Measurements from ENCODE around the gene SH2D4B.

Gene SH2D4B

GRCh38 chr10:80535671-80536360 lies 1.9 kb upstream of the SH2D4B start:
- no peaks in the 10 kb centered on the region for H3K27me3 ChIP-seq (ENCODE audit: insufficient read depth, insufficient read length)
- H3K36me3 ChIP-seq (ENCODE audit: insufficient read depth, insufficient read length, low read length): no peaks in the 10 kb centered on the region
- no peak overlapping the region for H3K4me3 ChIP-seq (ENCODE audit: insufficient read length, low read depth)
- no peak for DNase-seq (ENCODE audit: low read depth, low spot score)
- H3K9me3 ChIP-seq (ENCODE audit: insufficient read depth, low read length): no peaks in the 10 kb centered on the region
- no peak for TF ChIP-seq SUZ12 (IDR thresholded peaks at IDR 0.05; ENCODE audit: extremely low read depth, insufficient read depth, insufficient read length)
- TF ChIP-seq ZNF274 (IDR thresholded peaks at IDR 0.05; ENCODE audit: low read depth, low read length): no peak
- no peak for TF ChIP-seq YY1 (IDR thresholded peaks at IDR 0.05; ENCODE audit: insufficient read depth, insufficient read length)
- no peak overlapping the region for H3K9ac ChIP-seq (ENCODE audit: insufficient read length, low read depth)
- H3K4me1 ChIP-seq (ENCODE audit: insufficient read depth, insufficient read length): no peaks in the 10 kb centered on the region

GRCh38 chr10:80536361-80536835 lies 1.3 kb upstream of the SH2D4B start:
- Histone ChIP-seq H3K9me3 (ENCODE audit: insufficient read depth, low read length) (no peaks in the 10 kb centered on the region), H3K27me3 (ENCODE audit: insufficient read depth, insufficient read length) (no peaks in the 10 kb centered on the region), H3K9ac (ENCODE audit: insufficient read length, low read depth) (no peak overlapping the region), H3K4me3 (ENCODE audit: insufficient read length, low read depth) (no peak overlapping the region), H3K36me3 (ENCODE audit: insufficient read depth, insufficient read length, low read length) (no peaks in the 10 kb centered on the region), H3K4me1 (ENCODE audit: insufficient read depth, insufficient read length) (no peaks in the 10 kb centered on the region)
- no peak for DNase-seq (ENCODE audit: low read depth, low spot score)
- TF ChIP-seq SUZ12 (IDR thresholded peaks at IDR 0.05; ENCODE audit: extremely low read depth, insufficient read depth, insufficient read length) (no peak), ZNF274 (IDR thresholded peaks at IDR 0.05; ENCODE audit: low read depth, low read length) (no peak), YY1 (IDR thresholded peaks at IDR 0.05; ENCODE audit: insufficient read depth, insufficient read length) (no peak)

DNA sequence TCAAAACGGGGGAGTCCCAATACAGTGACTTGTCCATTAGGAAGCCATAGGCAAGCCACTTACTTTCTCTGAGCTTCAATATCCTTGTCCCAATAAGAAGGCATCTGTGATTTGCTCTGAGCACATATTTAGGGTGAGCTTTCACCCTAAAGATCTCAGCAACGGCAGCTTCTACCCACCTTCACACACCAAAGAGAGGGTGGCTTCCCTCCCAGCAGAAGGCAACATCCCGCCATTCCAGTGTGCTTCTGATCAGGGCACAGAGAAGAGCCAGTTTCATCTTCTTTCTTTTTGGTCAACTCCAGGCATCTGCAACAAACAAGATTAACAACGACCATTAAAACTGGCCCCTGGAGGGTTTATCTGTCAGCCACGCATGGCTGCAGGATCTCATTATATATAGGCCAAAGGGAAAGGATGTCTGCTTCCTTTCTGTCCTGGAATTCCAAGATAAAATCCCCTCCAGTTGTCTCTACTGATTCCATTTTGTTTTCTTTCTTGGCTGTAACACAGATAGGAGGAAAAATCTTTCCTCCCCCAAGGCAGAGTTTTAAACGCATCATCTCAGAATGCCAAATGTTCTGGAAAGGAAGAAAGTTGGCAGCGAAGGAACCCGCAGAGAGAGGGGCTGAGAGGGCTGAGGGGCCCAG lies 491 bp upstream of the SH2D4B start:
- no peaks in the 10 kb centered on the region for H3K27me3 ChIP-seq (ENCODE audit: insufficient read depth, insufficient read length)
- TF ChIP-seq SUZ12 (IDR thresholded peaks at IDR 0.05; ENCODE audit: extremely low read depth, insufficient read depth, insufficient read length): no peak
- no peak for TF ChIP-seq ZNF274 (IDR thresholded peaks at IDR 0.05; ENCODE audit: low read depth, low read length)
- no peak for TF ChIP-seq YY1 (IDR thresholded peaks at IDR 0.05; ENCODE audit: insufficient read depth, insufficient read length)
- DNase-seq (ENCODE audit: low read depth, low spot score): no peak
- no peak overlapping the region for H3K4me3 ChIP-seq (ENCODE audit: insufficient read length, low read depth)
- H3K9ac ChIP-seq (ENCODE audit: insufficient read length, low read depth): no peak overlapping the region
- no peaks in the 10 kb centered on the region for H3K4me1 ChIP-seq (ENCODE audit: insufficient read depth, insufficient read length)
- no peaks in the 10 kb centered on the region for H3K9me3 ChIP-seq (ENCODE audit: insufficient read depth, low read length)
- H3K36me3 ChIP-seq (ENCODE audit: insufficient read depth, insufficient read length, low read length): no peaks in the 10 kb centered on the region

DNA sequence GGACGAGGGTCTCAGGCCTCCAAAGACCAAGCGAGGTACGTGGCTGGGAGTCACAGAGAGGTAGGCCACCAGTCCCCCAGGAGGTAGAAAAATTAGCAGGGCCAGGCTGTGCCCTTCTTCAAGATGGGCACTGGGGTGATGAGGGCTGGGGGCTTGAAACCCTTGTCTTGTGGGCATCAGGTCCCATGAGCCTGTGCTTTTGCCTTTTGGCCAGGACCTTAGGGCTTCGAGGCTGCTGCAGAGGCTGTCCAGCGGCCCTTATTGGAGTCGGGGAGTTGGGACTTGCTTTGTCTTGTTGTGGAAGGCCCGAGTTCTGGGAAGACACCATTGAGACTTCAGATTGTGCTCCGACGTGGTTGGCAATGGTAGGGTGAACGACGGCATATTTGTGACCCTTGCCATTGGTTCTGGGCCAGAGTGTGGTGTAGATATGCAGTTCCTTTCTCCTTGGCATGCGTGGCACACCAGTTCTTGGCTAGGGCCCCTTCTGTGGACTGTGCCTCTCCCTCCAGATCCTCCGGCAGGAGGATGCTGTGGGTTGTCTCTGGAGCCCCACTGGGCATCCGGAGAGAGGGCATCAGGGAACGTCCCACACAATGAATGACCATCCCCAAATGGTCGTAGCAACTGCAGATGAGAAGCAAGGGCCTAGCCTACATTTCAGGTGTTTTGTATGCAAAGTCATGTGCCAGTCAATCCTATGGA lies 931 bp downstream of the SH2D4B start:
- no peak overlapping the region for H3K9ac ChIP-seq (ENCODE audit: insufficient read length, low read depth)
- no peaks in the 10 kb centered on the region for H3K4me1 ChIP-seq (ENCODE audit: insufficient read depth, insufficient read length)
- H3K9me3 ChIP-seq (ENCODE audit: insufficient read depth, low read length): no peaks in the 10 kb centered on the region
- H3K36me3 ChIP-seq (ENCODE audit: insufficient read depth, insufficient read length, low read length): no peaks in the 10 kb centered on the region
- TF ChIP-seq YY1 (IDR thresholded peaks at IDR 0.05; ENCODE audit: insufficient read depth, insufficient read length): no peak
- no peak for TF ChIP-seq ZNF274 (IDR thresholded peaks at IDR 0.05; ENCODE audit: low read depth, low read length)
- TF ChIP-seq SUZ12 (IDR thresholded peaks at IDR 0.05; ENCODE audit: extremely low read depth, insufficient read depth, insufficient read length): no peak
- no peak overlapping the region for H3K4me3 ChIP-seq (ENCODE audit: insufficient read length, low read depth)
- no peak for DNase-seq (ENCODE audit: low read depth, low spot score)
- no peaks in the 10 kb centered on the region for H3K27me3 ChIP-seq (ENCODE audit: insufficient read depth, insufficient read length)

GRCh38 chr10:80539421-80540031 lies 1.8 kb downstream of the SH2D4B start:
- Histone ChIP-seq H3K4me1 (ENCODE audit: insufficient read depth, insufficient read length) (no peaks in the 10 kb centered on the region), H3K36me3 (ENCODE audit: insufficient read depth, insufficient read length, low read length) (no peaks in the 10 kb centered on the region), H3K9me3 (ENCODE audit: insufficient read depth, low read length) (no peaks in the 10 kb centered on the region), H3K27me3 (ENCODE audit: insufficient read depth, insufficient read length) (no peaks in the 10 kb centered on the region), H3K4me3 (ENCODE audit: insufficient read length, low read depth) (no peak overlapping the region), H3K9ac (ENCODE audit: insufficient read length, low read depth) (no peak overlapping the region)
- DNase-seq (ENCODE audit: low read depth, low spot score): no peak
- TF ChIP-seq YY1 (IDR thresholded peaks at IDR 0.05; ENCODE audit: insufficient read depth, insufficient read length) (no peak), SUZ12 (IDR thresholded peaks at IDR 0.05; ENCODE audit: extremely low read depth, insufficient read depth, insufficient read length) (no peak), ZNF274 (IDR thresholded peaks at IDR 0.05; ENCODE audit: low read depth, low read length) (no peak)

DNA sequence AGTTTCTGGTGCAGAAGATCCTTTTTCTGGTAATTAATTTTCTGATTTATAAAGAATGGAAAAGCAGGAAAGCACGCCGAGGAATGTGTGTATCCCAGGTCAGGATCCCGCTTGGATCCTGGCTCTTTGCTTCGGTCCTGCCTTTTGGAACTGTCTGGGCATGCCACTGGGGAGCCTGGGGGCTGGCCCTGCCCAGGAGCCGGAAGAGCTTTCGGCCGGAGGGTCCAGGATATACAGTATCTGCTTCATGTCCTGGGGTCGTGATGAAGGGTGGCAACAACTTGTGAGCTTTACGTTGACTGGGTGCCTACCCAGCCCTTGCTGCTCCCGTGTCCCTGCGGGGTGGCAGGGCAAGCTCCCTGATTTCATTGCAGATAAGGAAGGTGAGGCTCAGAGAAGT lies 2.4 kb downstream of the SH2D4B start:
- H3K9me3 ChIP-seq (ENCODE audit: insufficient read depth, low read length): no peaks in the 10 kb centered on the region
- H3K27me3 ChIP-seq (ENCODE audit: insufficient read depth, insufficient read length): no peaks in the 10 kb centered on the region
- H3K9ac ChIP-seq (ENCODE audit: insufficient read length, low read depth): no peak overlapping the region
- H3K36me3 ChIP-seq (ENCODE audit: insufficient read depth, insufficient read length, low read length): no peaks in the 10 kb centered on the region
- no peak for TF ChIP-seq YY1 (IDR thresholded peaks at IDR 0.05; ENCODE audit: insufficient read depth, insufficient read length)
- no peak for TF ChIP-seq ZNF274 (IDR thresholded peaks at IDR 0.05; ENCODE audit: low read depth, low read length)
- TF ChIP-seq SUZ12 (IDR thresholded peaks at IDR 0.05; ENCODE audit: extremely low read depth, insufficient read depth, insufficient read length): no peak
- no peak overlapping the region for H3K4me3 ChIP-seq (ENCODE audit: insufficient read length, low read depth)
- DNase-seq (ENCODE audit: low read depth, low spot score): no peak
- H3K4me1 ChIP-seq (ENCODE audit: insufficient read depth, insufficient read length): no peaks in the 10 kb centered on the region

GRCh38 chr10:80540618-80540980 lies 2.9 kb downstream of the SH2D4B start:
- no peak for DNase-seq (ENCODE audit: low read depth, low spot score)
- Histone ChIP-seq H3K36me3 (ENCODE audit: insufficient read depth, insufficient read length, low read length) (no peaks in the 10 kb centered on the region), H3K4me1 (ENCODE audit: insufficient read depth, insufficient read length) (no peaks in the 10 kb centered on the region), H3K4me3 (ENCODE audit: insufficient read length, low read depth) (no peak overlapping the region), H3K9me3 (ENCODE audit: insufficient read depth, low read length) (no peaks in the 10 kb centered on the region), H3K27me3 (ENCODE audit: insufficient read depth, insufficient read length) (no peaks in the 10 kb centered on the region), H3K9ac (ENCODE audit: insufficient read length, low read depth) (no peak overlapping the region)
- no peak for TF ChIP-seq YY1 (IDR thresholded peaks at IDR 0.05; ENCODE audit: insufficient read depth, insufficient read length)
